Panc1 (cell line): ENCODE results near the gene UFSP2.

Experiments
- CTCF ChIP-seq: fragments of 450-650 bp; IDR thresholded peaks from 2 replicates; pipeline ENCODE4 v1.5.1; 2017; ENCODE audit warnings: mild to moderate bottlenecking
- POLR2AphosphoS5 ChIP-seq: IDR thresholded peaks from 2 replicates; pipeline ENCODE4 v1.6.1; 2012; ENCODE audit warnings: mild to moderate bottlenecking, low read depth, low read length, moderate library complexity
- SIN3A ChIP-seq: IDR thresholded peaks from 2 replicates; pipeline ENCODE4 v1.6.1; 2012; ENCODE audit warnings: low read depth, mild to moderate bottlenecking, low read length, moderate library complexity, borderline replicate concordance; ENCODE audit not compliant: insufficient read depth
- TCF7L2 ChIP-seq: IDR thresholded peaks from 2 replicates; pipeline ENCODE4 v1.6.1; 2011; ENCODE audit warnings: mild to moderate bottlenecking, low read depth, low read length, inconsistent platforms
- TF ChIP-seq, protein P1 (sequence below), 2 experiments: IDR thresholded peaks; 2 replicates each; pipeline ENCODE4 v1.6.1; 2011 to 2012; ENCODE audit warnings: low read depth in 2 of 2, control low read depth in 1 of 2, low read length in 1 of 2, mild to moderate bottlenecking in 1 of 2, moderate library complexity in 1 of 2; ENCODE audit not compliant: insufficient read depth in 1 of 2

DNA sequence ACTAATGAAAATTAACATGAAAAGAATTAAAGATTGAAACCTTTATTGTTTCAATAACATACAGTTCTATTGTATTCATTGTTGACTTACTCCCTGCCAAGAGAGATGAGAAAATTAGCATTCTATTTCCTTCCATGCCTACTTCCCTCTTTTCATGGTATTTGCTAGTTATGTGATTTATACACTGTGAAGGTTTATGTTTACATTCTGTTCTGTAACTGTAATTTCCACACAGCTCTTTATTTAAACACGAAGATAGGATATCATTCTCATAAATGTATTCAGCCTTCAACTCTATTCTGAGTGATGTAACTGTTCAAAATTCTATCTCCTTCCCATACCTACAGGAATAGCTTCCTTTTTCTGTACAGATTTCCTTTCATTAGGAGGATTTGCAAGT lies 39.1 kb upstream of the UFSP2 start:
- no peak for TF ChIP-seq POLR2AphosphoS5
- TF ChIP-seq CTCF: no peak
- no peak for TF ChIP-seq SIN3A
- no peak for TF ChIP-seq TCF7L2
- TF ChIP-seq, protein P1, sequence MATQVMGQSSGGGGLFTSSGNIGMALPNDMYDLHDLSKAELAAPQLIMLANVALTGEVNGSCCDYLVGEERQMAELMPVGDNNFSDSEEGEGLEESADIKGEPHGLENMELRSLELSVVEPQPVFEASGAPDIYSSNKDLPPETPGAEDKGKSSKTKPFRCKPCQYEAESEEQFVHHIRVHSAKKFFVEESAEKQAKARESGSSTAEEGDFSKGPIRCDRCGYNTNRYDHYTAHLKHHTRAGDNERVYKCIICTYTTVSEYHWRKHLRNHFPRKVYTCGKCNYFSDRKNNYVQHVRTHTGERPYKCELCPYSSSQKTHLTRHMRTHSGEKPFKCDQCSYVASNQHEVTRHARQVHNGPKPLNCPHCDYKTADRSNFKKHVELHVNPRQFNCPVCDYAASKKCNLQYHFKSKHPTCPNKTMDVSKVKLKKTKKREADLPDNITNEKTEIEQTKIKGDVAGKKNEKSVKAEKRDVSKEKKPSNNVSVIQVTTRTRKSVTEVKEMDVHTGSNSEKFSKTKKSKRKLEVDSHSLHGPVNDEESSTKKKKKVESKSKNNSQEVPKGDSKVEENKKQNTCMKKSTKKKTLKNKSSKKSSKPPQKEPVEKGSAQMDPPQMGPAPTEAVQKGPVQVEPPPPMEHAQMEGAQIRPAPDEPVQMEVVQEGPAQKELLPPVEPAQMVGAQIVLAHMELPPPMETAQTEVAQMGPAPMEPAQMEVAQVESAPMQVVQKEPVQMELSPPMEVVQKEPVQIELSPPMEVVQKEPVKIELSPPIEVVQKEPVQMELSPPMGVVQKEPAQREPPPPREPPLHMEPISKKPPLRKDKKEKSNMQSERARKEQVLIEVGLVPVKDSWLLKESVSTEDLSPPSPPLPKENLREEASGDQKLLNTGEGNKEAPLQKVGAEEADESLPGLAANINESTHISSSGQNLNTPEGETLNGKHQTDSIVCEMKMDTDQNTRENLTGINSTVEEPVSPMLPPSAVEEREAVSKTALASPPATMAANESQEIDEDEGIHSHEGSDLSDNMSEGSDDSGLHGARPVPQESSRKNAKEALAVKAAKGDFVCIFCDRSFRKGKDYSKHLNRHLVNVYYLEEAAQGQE (IDR thresholded peaks at IDR 0.05; ENCODE audit: insufficient read depth in 1 of 2, low read depth in 2 of 2, low read length in 1 of 2): no peak
